PFSK-1 (cell line): ENCODE data around the gene FBXO30.

Experiments
- FOXP2 ChIP-seq: optimal IDR thresholded peaks from 2 replicates; pipeline ENCODE3; 2011; ENCODE audit warnings: borderline replicate concordance, control low read depth, inconsistent platforms; ENCODE audit not compliant: insufficient read depth; ENCODE audit errors: extremely low read length, extremely low read depth
- POLR2AphosphoS5 ChIP-seq: IDR thresholded peaks from 2 replicates; pipeline ENCODE4 v1.6.1; 2012; ENCODE audit warnings: low read depth, mild to moderate bottlenecking, control low read depth, low read length, moderate library complexity
- SIN3A ChIP-seq: IDR thresholded peaks from 2 replicates; pipeline ENCODE4 v1.6.1; 2012; ENCODE audit warnings: mild to moderate bottlenecking, low read length, moderate library complexity, borderline replicate concordance; ENCODE audit not compliant: insufficient read depth
- TAF1 ChIP-seq: IDR thresholded peaks from 2 replicates; pipeline ENCODE4 v1.6.1; 2012; ENCODE audit warnings: low read length, control low read depth, borderline replicate concordance; ENCODE audit not compliant: insufficient read depth
- TF ChIP-seq, protein P1 (sequence below), 2 experiments: IDR thresholded peaks; 2 replicates each; pipeline versions ENCODE4 v1.6.1 to v1.8.0; 2011 to 2012; ENCODE audit warnings: low read depth in 2 of 2, low read length in 2 of 2, control low read depth in 1 of 2, inconsistent platforms in 1 of 2, mild to moderate bottlenecking in 1 of 2, moderate library complexity in 1 of 2; ENCODE audit not compliant: insufficient read depth in 1 of 2

FBXO30 gene

DNA sequence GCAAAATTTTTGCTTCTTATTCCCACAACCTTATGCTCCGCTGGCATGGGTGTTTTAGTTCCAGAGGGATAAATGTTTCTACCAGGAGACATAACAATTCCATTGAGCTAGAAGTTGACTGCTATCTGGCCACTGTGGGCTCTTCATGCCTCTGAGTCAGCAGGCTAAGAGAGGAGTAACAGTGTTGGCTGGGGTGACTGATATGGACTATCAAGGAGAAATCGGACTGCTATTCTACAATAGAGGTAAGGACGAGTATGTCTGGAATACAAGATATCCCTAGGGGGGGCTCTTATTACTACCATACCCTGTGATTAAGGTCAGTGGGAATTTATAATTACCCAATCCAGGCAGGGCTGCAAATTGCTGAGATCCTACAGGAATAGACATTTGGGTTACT is 26.9 kb downstream of the FBXO30 start:
- TF ChIP-seq SIN3A (no peak), POLR2AphosphoS5 (no peak), FOXP2 (no peak), TAF1 (no peak)
- TF ChIP-seq, protein P1, sequence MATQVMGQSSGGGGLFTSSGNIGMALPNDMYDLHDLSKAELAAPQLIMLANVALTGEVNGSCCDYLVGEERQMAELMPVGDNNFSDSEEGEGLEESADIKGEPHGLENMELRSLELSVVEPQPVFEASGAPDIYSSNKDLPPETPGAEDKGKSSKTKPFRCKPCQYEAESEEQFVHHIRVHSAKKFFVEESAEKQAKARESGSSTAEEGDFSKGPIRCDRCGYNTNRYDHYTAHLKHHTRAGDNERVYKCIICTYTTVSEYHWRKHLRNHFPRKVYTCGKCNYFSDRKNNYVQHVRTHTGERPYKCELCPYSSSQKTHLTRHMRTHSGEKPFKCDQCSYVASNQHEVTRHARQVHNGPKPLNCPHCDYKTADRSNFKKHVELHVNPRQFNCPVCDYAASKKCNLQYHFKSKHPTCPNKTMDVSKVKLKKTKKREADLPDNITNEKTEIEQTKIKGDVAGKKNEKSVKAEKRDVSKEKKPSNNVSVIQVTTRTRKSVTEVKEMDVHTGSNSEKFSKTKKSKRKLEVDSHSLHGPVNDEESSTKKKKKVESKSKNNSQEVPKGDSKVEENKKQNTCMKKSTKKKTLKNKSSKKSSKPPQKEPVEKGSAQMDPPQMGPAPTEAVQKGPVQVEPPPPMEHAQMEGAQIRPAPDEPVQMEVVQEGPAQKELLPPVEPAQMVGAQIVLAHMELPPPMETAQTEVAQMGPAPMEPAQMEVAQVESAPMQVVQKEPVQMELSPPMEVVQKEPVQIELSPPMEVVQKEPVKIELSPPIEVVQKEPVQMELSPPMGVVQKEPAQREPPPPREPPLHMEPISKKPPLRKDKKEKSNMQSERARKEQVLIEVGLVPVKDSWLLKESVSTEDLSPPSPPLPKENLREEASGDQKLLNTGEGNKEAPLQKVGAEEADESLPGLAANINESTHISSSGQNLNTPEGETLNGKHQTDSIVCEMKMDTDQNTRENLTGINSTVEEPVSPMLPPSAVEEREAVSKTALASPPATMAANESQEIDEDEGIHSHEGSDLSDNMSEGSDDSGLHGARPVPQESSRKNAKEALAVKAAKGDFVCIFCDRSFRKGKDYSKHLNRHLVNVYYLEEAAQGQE (IDR thresholded peaks at IDR 0.05; ENCODE audit: insufficient read depth in 1 of 2, low read depth in 2 of 2, low read length in 2 of 2): no peak

DNA sequence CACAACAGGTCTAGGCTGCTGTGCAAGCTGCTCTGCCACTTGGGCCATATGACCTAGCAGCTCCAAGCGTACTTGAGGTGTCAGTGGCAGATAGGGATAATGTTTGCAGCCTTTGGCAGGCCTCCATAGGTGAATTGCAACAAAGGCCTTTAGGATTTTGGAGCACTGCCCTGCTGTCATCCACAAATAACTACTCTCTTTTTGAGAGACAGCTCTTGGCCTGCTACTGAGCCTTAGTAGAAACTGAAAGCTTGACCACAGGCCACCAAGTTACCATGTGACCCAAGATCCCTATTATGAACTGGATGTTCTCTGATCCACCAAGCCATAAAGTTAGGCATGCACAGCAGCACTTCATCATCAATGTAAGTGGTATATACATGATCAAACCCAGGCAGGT is 29.9 kb downstream of the FBXO30 start:
- TF ChIP-seq SIN3A (no peak), TAF1 (no peak), FOXP2 (no peak), POLR2AphosphoS5 (no peak)
- TF ChIP-seq, protein P1 (IDR thresholded peaks at IDR 0.05; ENCODE audit: insufficient read depth in 1 of 2, low read depth in 2 of 2, low read length in 2 of 2): no peak

DNA sequence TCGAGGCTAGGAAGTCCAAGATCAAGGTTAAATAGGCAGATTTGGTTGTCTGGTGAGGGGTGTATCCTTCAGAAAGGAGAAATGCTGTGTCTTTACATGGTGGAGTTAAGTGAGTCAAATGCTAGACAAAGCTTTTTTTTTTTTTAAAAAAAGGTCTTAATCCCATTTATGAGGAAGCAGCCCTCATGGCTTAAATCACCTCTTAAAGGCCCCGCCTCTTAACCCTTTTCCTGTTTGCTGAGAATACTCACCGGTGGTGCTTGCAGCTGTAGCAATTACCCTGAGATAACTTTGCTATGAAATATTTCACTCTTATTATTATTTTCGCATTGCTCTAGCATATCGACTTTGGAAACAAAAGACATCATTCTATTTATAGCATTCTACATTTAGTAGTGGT is 30.8 kb downstream of the FBXO30 start:
- TF ChIP-seq FOXP2: no peak
- no peak for TF ChIP-seq TAF1
- TF ChIP-seq, protein P1 (IDR thresholded peaks at IDR 0.05; ENCODE audit: insufficient read depth in 1 of 2, low read depth in 2 of 2, low read length in 2 of 2): no peak
- TF ChIP-seq SIN3A: no peak
- TF ChIP-seq POLR2AphosphoS5: no peak

DNA sequence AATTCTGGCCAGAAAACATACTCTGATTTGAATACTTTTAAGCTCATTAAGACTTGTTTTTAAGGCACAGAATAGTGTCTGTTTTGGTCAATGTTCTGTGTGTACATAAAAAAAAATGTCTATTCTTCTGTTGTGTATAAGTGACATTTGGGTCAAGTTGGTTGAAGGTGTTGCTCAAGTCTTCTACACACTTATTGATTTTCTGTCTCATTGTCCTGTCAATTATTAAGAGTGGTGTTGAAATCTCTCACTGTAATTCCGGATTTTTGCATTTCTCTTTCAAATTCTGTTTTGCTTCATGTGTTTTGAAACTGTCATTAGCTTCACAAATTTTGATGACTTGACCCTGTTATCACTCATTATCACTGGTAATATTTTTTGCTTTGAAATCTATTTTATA is 41.7 kb downstream of the FBXO30 start:
- TF ChIP-seq SIN3A (no peak), POLR2AphosphoS5 (no peak), FOXP2 (no peak), TAF1 (no peak)
- TF ChIP-seq, protein P1 (IDR thresholded peaks at IDR 0.05; ENCODE audit: insufficient read depth in 1 of 2, low read depth in 2 of 2, low read length in 2 of 2): no peak

DNA sequence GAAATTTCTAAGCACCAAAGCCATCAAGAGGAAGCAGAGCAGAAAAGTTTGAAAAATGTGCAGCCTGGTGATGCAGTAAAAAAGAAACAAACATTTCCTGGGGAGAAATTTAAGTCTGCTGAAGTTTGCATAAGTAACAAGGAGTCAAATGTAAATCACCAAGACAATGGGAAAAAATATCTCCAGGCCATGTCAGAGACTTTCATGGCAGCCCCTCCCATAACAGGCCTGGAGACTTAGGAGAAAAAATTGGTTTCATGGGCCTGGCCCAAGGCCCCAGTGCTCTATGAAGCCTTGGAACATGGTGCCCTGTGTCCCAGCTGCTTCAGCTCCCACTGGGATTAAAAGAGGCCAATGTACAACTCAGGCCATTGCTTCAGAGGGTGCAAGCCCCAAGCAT is 49.1 kb downstream of the FBXO30 start:
- no peak for TF ChIP-seq POLR2AphosphoS5
- TF ChIP-seq SIN3A: no peak
- TF ChIP-seq TAF1: no peak
- no peak for TF ChIP-seq FOXP2
- TF ChIP-seq, protein P1 (IDR thresholded peaks at IDR 0.05; ENCODE audit: insufficient read depth in 1 of 2, low read depth in 2 of 2, low read length in 2 of 2): no peak
